Endothelial cell of umbilical vein (primary cell): ENCODE measurements around the gene TM9SF2. TPM values are rescaled to one million over a fixed set of nuclear protein-coding genes. Genes with fewer than 3 reads are reported as not detected.

Experiments used
- BruUV-seq: library from RNA; stranded (reverse); fragments of 400-500 nt; replicated peaks from 2 replicates; lab custom pipeline; 2021; lab: Mats Ljungman, UMichigan
- CTCF ChIA-PET: fragments of 300-600, 350-600 bp; sonication (Branson Sonifier 250); formaldehyde crosslinking; loops from one replicate; lab custom pipeline; 2021; ENCODE audit warnings: antibody characterized with exemption, inconsistent platforms; lab: Charles Lee
- POLR2A ChIA-PET: fragments of 300-600, 350-600 bp; sonication (Branson Sonifier 250); formaldehyde crosslinking; loops from one replicate; lab custom pipeline; 2021; ENCODE audit warnings: antibody characterized with exemption, inconsistent platforms; lab: Charles Lee
- DNase-seq: peaks from one replicate; pipeline ENCODE4 v3.0.0-alpha.2; 2011; ENCODE audit warnings: low read depth, low spot score
- FAIRE-seq: peaks from 2 replicates; lab custom pipeline; 2011; peaks lifted over from hg19 to GRCh38; lab: Jason Lieb, UNC
- H2AFZ ChIP-seq: 2 replicates; pipeline ENCODE4 v1.6.0; 2012; ENCODE audit warnings: low read depth, low read length, control low read depth, inconsistent platforms
- H3K27ac ChIP-seq: 2 replicates; pipeline ENCODE4 v1.5.1; 2011; ENCODE audit warnings: low read depth, mild to moderate bottlenecking, control low read depth, low read length, moderate library complexity; ENCODE audit not compliant: insufficient read depth
- H3K27me3 ChIP-seq, 2 experiments: 2 replicates each; pipeline versions ENCODE4 v1.6.0 to v1.6.1; 2011; ENCODE audit warnings: low read length in 2 of 2, mixed read lengths in 1 of 2; ENCODE audit not compliant: control insufficient read depth in 2 of 2, insufficient read depth in 2 of 2
- H3K36me3 ChIP-seq, 2 experiments: 2 replicates in 1 of 2; 3 replicates in 1 of 2; pipeline ENCODE4 v1.5.1; 2011; ENCODE audit warnings: low read length in 2 of 2, mild to moderate bottlenecking in 1 of 2, moderate library complexity in 1 of 2; ENCODE audit not compliant: control insufficient read depth in 2 of 2, insufficient read depth in 2 of 2; ENCODE audit errors: extremely low read depth in 1 of 2
- H3K4me1 ChIP-seq: 3 replicates; pipeline ENCODE4 v1.5.1; 2011; ENCODE audit warnings: mild to moderate bottlenecking, low read length; ENCODE audit not compliant: control insufficient read depth, insufficient read depth; ENCODE audit errors: extremely low read depth
- H3K4me2 ChIP-seq: 2 replicates; pipeline ENCODE4 v1.6.1; 2011; ENCODE audit warnings: low read length, control low read depth, mixed read lengths; ENCODE audit not compliant: insufficient read depth
- H3K4me3 ChIP-seq, 3 experiments: fragments of 200-600 bp in 1 of 3; sonication (generic), shearing (Covaris generic) in 1 of 3; replicated peaks in 1 of 3; 2 replicates each; pipeline ENCODE4 v1.5.1; 2011 to 2016; ENCODE audit warnings: control low read depth in 3 of 3, low read length in 3 of 3, mild to moderate bottlenecking in 2 of 3, inconsistent platforms in 1 of 3, low read depth in 1 of 3, moderate library complexity in 1 of 3; ENCODE audit not compliant: insufficient read depth in 1 of 3
- H3K79me2 ChIP-seq: 2 replicates; pipeline ENCODE4 v1.6.0; 2012; ENCODE audit warnings: low read length, inconsistent platforms; ENCODE audit not compliant: control insufficient read depth, insufficient read depth
- H3K9ac ChIP-seq: replicated peaks from 2 replicates; pipeline ENCODE3; 2011; ENCODE audit warnings: low read length, control low read depth; ENCODE audit not compliant: insufficient read depth; ENCODE audit errors: extremely low read depth
- H3K9me1 ChIP-seq: replicated peaks from 3 replicates; pipeline ENCODE4 v1.6.0; 2011; ENCODE audit warnings: mild to moderate bottlenecking, low read length; ENCODE audit not compliant: control insufficient read depth, insufficient read depth; ENCODE audit errors: extremely low read depth
- H3K9me3 ChIP-seq: replicated peaks from 2 replicates; pipeline ENCODE4 v1.5.1; 2012; ENCODE audit warnings: low read length, inconsistent platforms; ENCODE audit not compliant: control insufficient read depth, insufficient read depth
- H4K20me1 ChIP-seq: replicated peaks from 2 replicates; pipeline ENCODE3; 2011; ENCODE audit warnings: mild to moderate bottlenecking, low read length; ENCODE audit not compliant: control insufficient read depth, insufficient read depth; ENCODE audit errors: extremely low read depth
- CTCF ChIP-seq, 2 donors: IDR thresholded peaks; 1 replicate in 1 of 2; 2 replicates in 1 of 2; pipeline ENCODE4 v1.5.1; 2011; ENCODE audit warnings: low read length in 2 of 2, mild to moderate bottlenecking in 2 of 2, moderate library complexity in 2 of 2, control low read depth in 1 of 2, inconsistent platforms in 1 of 2, low read depth in 1 of 2; ENCODE audit not compliant: insufficient read depth in 1 of 2; ENCODE audit errors: extremely low read depth in 1 of 2
- EZH2 ChIP-seq: IDR thresholded peaks from 2 replicates; pipeline ENCODE4 v1.6.1; 2012; ENCODE audit warnings: borderline replicate concordance, low read depth, mild to moderate bottlenecking, moderate library complexity, low read length, inconsistent platforms; ENCODE audit not compliant: severe bottlenecking
- FOS ChIP-seq: IDR thresholded peaks from 2 replicates; pipeline ENCODE4 v1.6.1; 2011; ENCODE audit warnings: mild to moderate bottlenecking, low read length, moderate library complexity, borderline replicate concordance; ENCODE audit not compliant: insufficient read depth
- GATA2 ChIP-seq: IDR thresholded peaks from 2 replicates; pipeline ENCODE4 v1.7.0; 2011; ENCODE audit warnings: low read depth, mild to moderate bottlenecking, moderate library complexity, mixed read lengths, low read length; ENCODE audit not compliant: insufficient read length, insufficient read depth
- MYC ChIP-seq: IDR thresholded peaks from one replicate; pipeline ENCODE4 v1.6.1; 2011; ENCODE audit warnings: mild to moderate bottlenecking, low read depth, low read length
- dilution Hi-C: fragments of 300-500 bp; cut with MboI; formaldehyde crosslinking; loops from one replicate; pipeline ENCODE4 v1.15.0; 2019; ENCODE audit warnings: low sequenced_read_pairs; ENCODE audit not compliant: extremely low pct_ligation_motif_present
- intact Hi-C: fragments of 100-400 bp; cut with micrococcal nuclease; formaldehyde crosslinking; loops from one replicate; pipeline ENCODE4 v1.10.0; 2022
- polyA plus RNA-seq, 4 experiments: library from polyadenylated mRNA; depleted of rRNA in 3 of 4; stranded (reverse) in 3 of 4; unstranded in 1 of 4; fragments of >200 nt; gene quantifications; 2 replicates each; pipeline versions ENCODE4 v1.2.1 to v1.2.3, GENCODE V29; 2011 to 2012; ENCODE audit warnings: missing spikeins in 1 of 4
- total RNA-seq: library from RNA; stranded (reverse); gene quantifications from 2 replicates; pipeline ENCODE4 v1.2.3, GENCODE V29; 2021

Gene TM9SF2
- total and polyA plus RNA-seq, 2 donors (not counting 3 experiments of a cell fraction or from before 2014, with no cell fraction given): 76.0 to 90.0 TPM

- Histone ChIP-seq H3K9ac (no peak overlapping the region), H3K4me3 (no peak overlapping the region), H4K20me1 (no peaks in the 10 kb centered on the region), H3K9me3 (no peaks in the 10 kb centered on the region), H3K36me3 (peaks cover 8 to 9% of the 10 kb centered on the region in 2 experiments), H3K79me2 (no peaks in the 10 kb centered on the region), H3K9me1 (no peaks in the 10 kb centered on the region), H2AFZ (no peak overlapping the region), H3K4me1 (no peaks in the 10 kb centered on the region), H3K4me2 (no peak overlapping the region), H3K27me3 (no peaks in the 10 kb centered on the region), H3K27ac (no peak overlapping the region)
- FAIRE-seq (no peak), DNase-seq (no peak)
- ChIA-PET POLR2A (interaction anchor here (0.7 kb wide), 1 partner anchor 647 kb away, joined by 3 read pairs; no protein-coding TSS in a partner anchor), CTCF (interaction anchor here (1.0 kb wide), 1 partner anchor 84 kb away, joined by 4 read pairs; no protein-coding TSS in a partner anchor)
- dilution Hi-C loops: no loop called here
- no TSS peak for BruUV-seq
- intact Hi-C loops: loop anchor here (5.0 kb wide), 1 partner anchor 86 kb away; no protein-coding TSS in a partner anchor
- TF ChIP-seq CTCF (IDR thresholded peaks at IDR 0.05; ENCODE audit: extremely low read depth in 1 of 2, insufficient read depth in 1 of 2, low read depth in 1 of 2, low read length in 2 of 2): no peak
- no peak for TF ChIP-seq GATA2
- no peak for TF ChIP-seq FOS
- TF ChIP-seq MYC: no peak
- no peak for TF ChIP-seq EZH2
Measured at GRCh38 chr13:99526549-99526948, 25.3 kb downstream of the TM9SF2 start.
